Prostate gland (tissue), 2 donors: ENCODE data around the gene DCST2. TPM values are rescaled to one million over a fixed set of nuclear protein-coding genes. Genes with fewer than 3 reads are reported as not detected.

Source experiments
- DNase-seq: peaks from one replicate; pipeline ENCODE4 v3.0.0-alpha.2; 2019; ENCODE audit warnings: low spot score
- H3K27ac ChIP-seq, 2 donors: fragments of 200-600 bp; sonication (generic); 2 replicates each; pipeline ENCODE4 v1.5.1; 2017 to 2019
- H3K27me3 ChIP-seq: fragments of 200-600 bp; sonication (generic); replicated peaks from 2 replicates; pipeline ENCODE4 v1.5.1; 2019; ENCODE audit not compliant: insufficient read depth
- H3K36me3 ChIP-seq, 2 donors: fragments of 200-600 bp; sonication (generic); 1 replicate in 1 of 2; 2 replicates in 1 of 2; pipeline versions ENCODE4 v1.5.1 to v1.8.1; 2017 to 2019
- H3K4me1 ChIP-seq: fragments of 200-600 bp; sonication (generic); replicated peaks from 2 replicates; pipeline ENCODE4 v1.5.1; 2019
- H3K4me3 ChIP-seq, 2 donors: fragments of 200-600 bp; sonication (generic); 2 replicates each; pipeline ENCODE4 v1.5.1; 2017 to 2019
- H3K9me3 ChIP-seq: fragments of 200-600 bp; sonication (generic); 2 replicates; pipeline ENCODE4 v1.5.1; 2017
- POLR2A ChIP-seq: fragments of 450-650 bp; IDR thresholded peaks from one replicate; pipeline ENCODE4 v1.6.1; 2016; ENCODE audit warnings: antibody characterized with exemption, mild to moderate bottlenecking
- POLR2AphosphoS5 ChIP-seq: sonication (generic); formaldehyde crosslinking; IDR thresholded peaks from one replicate; pipeline ENCODE4 v1.6.1; 2017; ENCODE audit warnings: antibody characterized with exemption
- WGBS: methylation state at CpG from one replicate; pipeline ENCODE4 v1.1.5; 2018; 5-methylcytosine and 5-hydroxymethylcytosine counted together
- intact Hi-C: fragments of 100-400 bp; cut with DNase I; formaldehyde crosslinking; loops from one replicate; pipeline ENCODE4 v1.14.2; 2022
- total RNA-seq, 2 donors: library from RNA; depleted of rRNA; stranded (reverse); fragments of >200 nt; gene quantifications; one replicate each; pipeline ENCODE4 v1.1.0, GENCODE V29; 2016
- TF ChIP-seq, protein P1 (sequence below), 4 experiments: fragments of 200-600 bp in 2 of 4; fragments of 450-650 bp in 2 of 4; sonication (generic) in 2 of 4; IDR thresholded peaks; 1 replicate in 3 of 4; 2 replicates in 1 of 4; pipeline ENCODE4 v1.5.1; 2016 to 2019; ENCODE audit warnings: antibody characterized with exemption in 4 of 4, mild to moderate bottlenecking in 2 of 4, moderate library complexity in 2 of 4

Gene DCST2
- total RNA-seq, 2 donors from 2014 or later = 2.3 to 5.3 TPM

GRCh38 chr1:155034318-155035208 is 982 bp upstream of the DCST2 start:
- no peaks in the 10 kb centered on the region for H3K36me3 ChIP-seq
- no peak overlapping the region for H3K4me3 ChIP-seq
- DNase-seq = no peak
- TF ChIP-seq, protein P1, sequence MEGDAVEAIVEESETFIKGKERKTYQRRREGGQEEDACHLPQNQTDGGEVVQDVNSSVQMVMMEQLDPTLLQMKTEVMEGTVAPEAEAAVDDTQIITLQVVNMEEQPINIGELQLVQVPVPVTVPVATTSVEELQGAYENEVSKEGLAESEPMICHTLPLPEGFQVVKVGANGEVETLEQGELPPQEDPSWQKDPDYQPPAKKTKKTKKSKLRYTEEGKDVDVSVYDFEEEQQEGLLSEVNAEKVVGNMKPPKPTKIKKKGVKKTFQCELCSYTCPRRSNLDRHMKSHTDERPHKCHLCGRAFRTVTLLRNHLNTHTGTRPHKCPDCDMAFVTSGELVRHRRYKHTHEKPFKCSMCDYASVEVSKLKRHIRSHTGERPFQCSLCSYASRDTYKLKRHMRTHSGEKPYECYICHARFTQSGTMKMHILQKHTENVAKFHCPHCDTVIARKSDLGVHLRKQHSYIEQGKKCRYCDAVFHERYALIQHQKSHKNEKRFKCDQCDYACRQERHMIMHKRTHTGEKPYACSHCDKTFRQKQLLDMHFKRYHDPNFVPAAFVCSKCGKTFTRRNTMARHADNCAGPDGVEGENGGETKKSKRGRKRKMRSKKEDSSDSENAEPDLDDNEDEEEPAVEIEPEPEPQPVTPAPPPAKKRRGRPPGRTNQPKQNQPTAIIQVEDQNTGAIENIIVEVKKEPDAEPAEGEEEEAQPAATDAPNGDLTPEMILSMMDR (IDR thresholded peaks at IDR 0.05) = peak in 2 of 4 experiments; percentile 3 to 28
- TF ChIP-seq POLR2A = no peak
- 60% methylated on average over 20 of the region's 20 CpGs for WGBS
- no peaks in the 10 kb centered on the region for H3K9me3 ChIP-seq
- no peak overlapping the region for H3K27ac ChIP-seq
- no peaks in the 10 kb centered on the region for H3K27me3 ChIP-seq
- peaks cover 5% of the 10 kb centered on the region for H3K4me1 ChIP-seq
- intact Hi-C loops = no loop called here

GRCh38 chr1:155032886-155033285 is 695 bp downstream of the DCST2 start:
- Histone ChIP-seq H3K9me3 (no peaks in the 10 kb centered on the region), H3K27ac (no peak overlapping the region), H3K4me1 (no peaks in the 10 kb centered on the region), H3K27me3 (no peaks in the 10 kb centered on the region), H3K4me3 (no peak overlapping the region), H3K36me3 (no peaks in the 10 kb centered on the region)
- no peak for DNase-seq
- 95% methylated on average over 12 of the region's 12 CpGs for WGBS
- intact Hi-C loops = no loop called here
- TF ChIP-seq, protein P1 (IDR thresholded peaks at IDR 0.05) = no peak
- no peak for TF ChIP-seq POLR2AphosphoS5
- TF ChIP-seq POLR2A = no peak

DNA sequence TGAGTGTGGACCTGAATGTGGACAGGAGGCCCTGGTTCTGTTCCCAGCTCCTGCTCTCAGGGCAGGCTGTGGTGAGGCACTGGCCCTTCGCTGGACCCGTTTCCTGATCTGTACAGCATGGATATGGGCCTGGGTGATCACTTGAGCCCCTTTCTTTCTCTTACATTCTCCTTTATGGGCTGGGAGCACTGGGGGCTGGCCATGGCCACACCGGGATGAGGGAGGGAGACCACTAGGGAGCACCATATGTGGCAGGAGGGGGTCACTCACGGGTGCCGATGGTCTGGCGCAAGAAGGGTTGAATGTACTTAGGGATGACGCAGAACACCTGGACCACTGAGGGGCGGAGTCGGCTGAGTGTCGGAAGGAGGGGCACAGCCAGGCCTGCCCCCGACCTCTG is 2.7 kb downstream of the DCST2 start:
- 80% methylated on average over 11 of the region's 11 CpGs for WGBS
- no peak for TF ChIP-seq POLR2A
- TF ChIP-seq POLR2AphosphoS5 = no peak
- TF ChIP-seq, protein P1 (IDR thresholded peaks at IDR 0.05) = no peak

DNA sequence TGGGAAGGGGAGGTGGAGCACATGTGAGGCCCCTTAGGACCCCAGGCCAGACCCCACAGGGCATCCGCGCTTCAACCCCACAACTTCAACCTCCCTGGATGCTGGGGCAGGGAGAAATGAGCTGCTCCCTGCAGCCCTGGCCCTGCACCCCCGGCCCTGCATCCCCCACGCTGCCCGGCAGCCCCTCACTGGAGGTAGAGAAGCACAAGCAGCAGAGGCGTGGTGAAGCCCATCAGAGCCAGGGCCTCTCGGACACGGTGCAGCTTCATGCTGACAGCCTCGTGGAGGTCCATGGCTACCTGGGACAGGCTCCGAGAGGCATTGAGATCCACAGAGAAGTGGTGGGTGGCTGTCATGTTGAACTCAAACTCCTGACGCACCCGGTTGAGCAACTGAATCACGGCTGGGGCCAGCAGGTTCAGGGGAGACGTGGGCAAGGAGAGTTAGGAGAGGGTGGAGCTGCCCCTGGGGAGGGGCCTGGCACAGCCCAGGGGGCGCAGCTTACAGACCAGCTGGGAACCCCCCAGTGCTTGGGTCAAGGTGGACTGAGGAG is 3.3 kb downstream of the DCST2 start:
- no peaks in the 10 kb centered on the region for H3K4me1 ChIP-seq
- no peak overlapping the region for H3K4me3 ChIP-seq
- WGBS = 87% methylated on average over 15 of the region's 15 CpGs
- no peak overlapping the region for H3K27ac ChIP-seq
- TF ChIP-seq POLR2A = no peak
- no peak for DNase-seq
- intact Hi-C loops = no loop called here
- no peaks in the 10 kb centered on the region for H3K9me3 ChIP-seq
- H3K36me3 ChIP-seq = no peaks in the 10 kb centered on the region
- H3K27me3 ChIP-seq = no peaks in the 10 kb centered on the region

More for the DNA sequence above, 2.7 kb downstream of the DCST2 start:
- intact Hi-C loops = no loop called here
- H3K27me3 ChIP-seq = no peaks in the 10 kb centered on the region
- no peak for DNase-seq
- no peak overlapping the region for H3K4me3 ChIP-seq
- no peak overlapping the region for H3K27ac ChIP-seq
- no peaks in the 10 kb centered on the region for H3K36me3 ChIP-seq
- H3K4me1 ChIP-seq = no peaks in the 10 kb centered on the region
- no peaks in the 10 kb centered on the region for H3K9me3 ChIP-seq

DNA sequence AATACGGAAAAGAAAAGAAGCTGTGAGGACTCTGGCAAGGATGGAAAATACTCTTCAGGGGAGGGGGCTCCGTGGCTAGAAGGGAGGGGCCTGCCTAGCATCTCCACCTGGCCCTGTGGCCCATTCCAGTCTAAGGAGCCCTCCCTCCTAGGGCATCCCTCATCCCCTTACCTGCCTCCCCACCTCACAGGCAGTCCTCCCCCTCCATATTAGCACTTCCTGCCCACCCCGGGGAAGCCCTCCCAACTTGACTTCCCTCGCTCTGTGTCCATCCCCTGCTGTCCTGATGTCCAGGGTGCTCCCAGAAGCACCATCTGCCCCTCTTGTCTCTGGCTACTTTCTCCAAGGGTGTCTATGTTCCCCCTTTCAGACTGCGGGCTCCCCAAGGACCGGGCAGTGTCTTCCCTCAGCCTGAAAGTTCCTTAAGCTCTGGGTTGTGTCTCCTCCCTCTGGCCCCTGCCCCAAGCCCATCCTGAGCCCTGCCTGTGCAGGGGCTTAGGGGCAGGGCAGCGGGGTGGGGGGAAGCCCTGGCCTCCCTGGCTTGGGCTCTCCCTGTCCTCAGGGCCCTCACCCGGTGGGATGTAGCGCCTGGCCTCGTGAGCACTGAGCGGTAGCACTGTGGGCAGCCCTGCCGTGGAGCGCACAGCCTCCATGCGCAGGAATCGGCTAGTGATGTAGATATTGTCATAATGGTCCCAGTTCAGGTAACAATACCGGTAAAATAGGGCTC is 3.9 kb downstream of the DCST2 start:
- no peaks in the 10 kb centered on the region for H3K36me3 ChIP-seq
- 83% methylated on average over 16 of the region's 16 CpGs for WGBS
- TF ChIP-seq POLR2A (no peak), POLR2AphosphoS5 (no peak)
- TF ChIP-seq, protein P1 (IDR thresholded peaks at IDR 0.05) = no peak
- H3K4me3 ChIP-seq = no peak overlapping the region
- no peaks in the 10 kb centered on the region for H3K4me1 ChIP-seq
- H3K27ac ChIP-seq = no peak overlapping the region
- DNase-seq = no peak
- H3K27me3 ChIP-seq = no peaks in the 10 kb centered on the region
- intact Hi-C loops = no loop called here
- no peaks in the 10 kb centered on the region for H3K9me3 ChIP-seq
